ENCODE results near the gene DIAPH1.

DIAPH1 gene

DNA sequence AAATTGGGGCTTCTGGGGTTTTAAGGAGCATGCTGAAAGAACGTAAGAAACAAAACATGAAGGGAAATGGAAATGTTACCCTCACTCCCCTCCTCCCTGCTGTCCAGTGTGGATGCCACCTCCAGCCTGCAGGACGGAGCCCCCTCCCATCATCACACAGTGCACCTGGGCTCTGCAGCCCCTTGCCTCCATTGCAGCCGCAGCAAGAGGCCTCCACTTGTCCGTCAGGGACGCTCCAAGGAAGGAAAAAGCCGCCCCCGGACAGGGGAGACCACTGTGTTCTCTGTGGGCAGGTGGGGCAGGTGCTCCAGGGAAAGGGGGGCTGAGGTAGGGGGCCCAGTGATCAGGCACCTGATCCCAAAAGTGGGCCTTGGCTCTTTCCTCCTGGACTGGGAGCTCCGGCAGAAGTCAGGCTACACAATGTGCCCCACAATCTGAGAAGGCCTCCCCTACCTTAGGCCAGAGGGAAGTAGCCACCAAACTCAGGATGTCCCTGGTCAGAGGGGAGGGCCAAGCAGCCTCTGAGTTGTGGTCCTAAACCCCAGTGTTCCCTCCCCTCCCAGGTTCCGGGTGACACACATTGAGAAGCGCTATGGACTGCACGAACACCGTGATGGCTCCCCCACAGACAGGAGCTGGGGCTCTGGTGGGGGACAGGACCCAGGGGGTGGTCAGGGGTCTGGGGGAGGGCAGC lies 20.7 kb upstream of the DIAPH1 start:
- DNase-seq (ENCODE audit: low read depth in 2 of 2): no peak

DNA sequence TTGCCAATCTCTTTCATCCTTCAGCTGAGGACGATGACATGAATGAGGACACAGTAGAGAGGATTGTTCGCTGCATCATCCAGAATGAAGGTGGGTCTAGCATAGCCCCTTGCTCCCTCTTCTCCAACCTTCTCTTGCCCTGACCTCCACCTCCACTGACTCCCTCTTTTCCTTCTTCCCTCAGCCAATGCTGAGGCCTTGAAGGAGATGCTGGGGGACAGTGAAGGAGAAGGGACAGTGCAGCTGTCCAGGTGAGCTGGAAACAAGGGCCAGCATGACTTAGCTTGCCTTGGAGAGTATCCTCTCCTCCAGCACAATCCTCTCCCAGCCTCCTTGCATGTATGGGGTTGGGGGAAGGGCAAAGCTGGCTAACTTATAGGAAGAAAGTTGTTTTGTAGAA lies 20.0 kb upstream of the DIAPH1 start:
- DNase-seq (ENCODE audit: low read depth in 2 of 2): no peak

DNA sequence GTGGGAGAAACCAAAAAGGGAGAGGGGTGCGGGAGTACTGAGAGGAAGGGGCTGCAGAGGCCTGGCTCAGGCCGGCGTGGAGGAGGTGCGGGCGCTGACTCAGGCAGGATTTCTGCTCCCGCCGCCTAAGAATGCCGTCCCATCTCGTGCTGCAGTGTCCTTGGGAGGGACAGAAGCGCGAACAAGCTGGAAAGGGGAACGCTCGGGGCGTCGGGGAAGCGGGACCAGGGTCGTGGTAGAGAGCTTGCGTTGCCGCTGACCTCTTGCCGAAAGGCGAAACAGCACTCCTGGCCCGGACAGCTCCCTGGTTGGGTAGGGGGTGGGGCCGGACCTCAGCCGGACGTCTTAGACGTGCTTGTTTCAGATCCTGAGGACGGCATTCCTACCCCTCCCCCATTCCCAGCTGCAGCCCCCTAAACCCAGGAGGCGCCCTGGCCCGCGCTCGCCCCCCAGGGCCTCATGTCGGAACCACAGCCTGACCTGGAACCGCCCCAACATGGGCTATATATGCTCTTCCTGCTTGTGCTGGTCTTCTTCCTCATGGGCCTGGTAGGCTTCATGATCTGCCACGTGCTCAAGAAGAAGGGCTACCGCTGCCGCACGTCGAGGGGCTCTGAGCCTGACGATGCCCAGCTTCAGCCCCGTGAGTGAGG lies 19.1 kb upstream of the DIAPH1 start:
- DNase-seq (ENCODE audit: low read depth in 2 of 2): peak in 1 of 2 donors; percentile 43

DNA sequence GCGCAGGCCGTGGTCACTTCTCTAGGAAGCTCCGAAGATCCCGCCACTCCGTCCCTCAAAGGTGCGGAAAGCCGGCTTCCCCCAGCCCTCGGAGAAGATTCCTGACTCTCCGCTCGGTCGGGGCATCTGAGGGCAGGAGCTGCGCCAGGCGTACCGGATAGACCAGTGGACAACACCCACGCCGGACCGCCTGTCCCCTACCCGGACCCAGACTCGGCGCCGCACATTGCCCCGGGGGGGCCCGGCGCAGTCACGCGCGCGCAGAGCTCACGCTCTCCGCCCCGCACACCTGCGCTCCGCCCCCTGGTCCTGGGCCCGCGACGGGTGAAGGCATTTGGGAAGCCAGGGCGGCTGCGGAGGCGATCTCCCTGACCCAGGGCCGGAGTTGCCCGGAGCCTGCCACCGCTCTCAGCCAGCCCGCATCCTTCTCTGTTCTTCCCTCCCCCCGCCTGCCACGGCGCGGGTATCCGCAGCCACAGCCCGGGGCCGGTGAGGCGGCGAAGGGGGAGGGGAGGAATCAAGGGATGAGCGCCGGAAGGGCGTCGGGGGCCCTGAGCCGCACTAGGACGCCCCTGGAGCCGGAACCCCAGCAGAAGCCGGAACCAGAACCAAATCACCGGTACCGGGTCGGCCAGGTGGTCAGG lies 18.4 kb upstream of the DIAPH1 start:
- DNase-seq (ENCODE audit: low read depth in 2 of 2): peak in 1 of 2 donors; percentile 38

DNA sequence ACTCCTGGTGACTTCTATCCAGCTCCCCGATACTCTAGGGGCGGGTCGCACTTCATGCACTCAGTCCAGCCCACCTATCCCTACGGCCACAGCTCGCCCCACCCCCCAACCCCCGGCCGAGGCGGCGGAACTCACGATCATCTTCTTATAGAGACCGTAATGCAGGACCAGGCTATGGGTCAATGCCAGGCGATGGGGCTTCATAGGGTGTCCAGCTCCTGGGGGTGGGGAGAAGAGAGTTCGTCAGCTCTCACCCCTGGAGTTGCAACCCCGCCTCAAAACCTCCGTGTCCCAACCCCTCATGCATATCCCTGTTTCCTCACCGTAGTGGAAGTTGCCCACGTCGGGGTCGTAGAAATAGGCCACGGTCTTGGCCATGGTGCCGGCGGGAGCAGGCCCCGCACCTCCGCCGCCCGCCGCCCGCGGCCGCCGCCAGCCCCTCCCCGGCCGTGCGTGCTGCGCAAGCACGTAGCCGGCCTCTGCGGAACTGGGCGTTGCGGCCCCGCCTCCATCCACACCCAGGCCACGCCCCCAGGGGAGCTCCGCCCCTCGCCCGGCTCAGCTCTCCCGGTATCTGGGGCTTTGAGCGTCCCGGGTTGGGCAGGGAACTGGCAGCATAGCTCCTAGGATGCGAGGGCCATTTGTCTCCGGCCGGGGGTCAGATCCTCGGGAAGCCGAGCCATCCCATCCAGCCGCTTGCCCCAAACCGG lies 17.8 kb upstream of the DIAPH1 start, which contains the start of the genes HDAC3 and RELL2:
TSS of gene HDAC3 (minus strand) at position 437 of the 710 bp plus-strand sequence. CDS start at position 378, 59 bp downstream.
TSS of gene RELL2 (plus strand) at position 585 of the 710 bp plus-strand sequence. CDS start 1,229 bp downstream, outside the sequence.
- DNase-seq (ENCODE audit: low read depth in 2 of 2): peak; percentile 92 to 95

DNA sequence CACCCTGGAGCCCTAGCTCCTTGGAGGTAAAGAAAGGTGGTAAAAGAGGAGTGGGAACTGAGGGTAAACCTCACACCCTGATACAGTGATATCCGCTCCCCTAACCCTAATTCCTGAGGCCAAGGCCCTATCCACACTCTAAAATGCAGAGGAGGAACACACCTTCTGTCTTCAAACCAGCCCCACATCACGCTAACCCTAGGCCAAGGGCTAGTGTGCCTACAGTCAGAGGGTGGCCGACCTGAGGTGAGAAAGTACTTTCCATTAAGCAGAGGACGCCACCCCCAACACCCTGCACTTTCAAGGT lies 17.3 kb upstream of the DIAPH1 start:
- no peak for DNase-seq (ENCODE audit: low read depth in 2 of 2)

DNA sequence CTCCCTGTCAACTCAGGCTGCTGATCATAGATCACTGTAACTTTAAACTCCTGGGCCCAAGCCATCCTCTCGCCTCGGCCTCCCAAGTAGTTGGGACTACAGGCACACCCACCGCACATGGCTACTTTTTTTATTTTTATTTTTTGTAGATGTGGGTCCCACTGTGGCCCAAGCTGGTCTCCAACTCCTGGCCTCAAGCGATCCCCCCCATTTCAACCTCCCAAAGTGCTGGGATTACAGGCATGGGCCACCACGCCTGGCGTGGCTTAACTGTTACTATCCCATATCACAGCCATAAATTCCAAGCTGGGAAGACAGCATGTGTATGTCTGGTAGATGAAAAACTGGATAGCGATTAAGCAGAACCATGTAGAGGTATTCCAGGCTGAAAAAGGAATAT lies 16.8 kb upstream of the DIAPH1 start:
- DNase-seq (ENCODE audit: low read depth in 2 of 2): no peak

DNA sequence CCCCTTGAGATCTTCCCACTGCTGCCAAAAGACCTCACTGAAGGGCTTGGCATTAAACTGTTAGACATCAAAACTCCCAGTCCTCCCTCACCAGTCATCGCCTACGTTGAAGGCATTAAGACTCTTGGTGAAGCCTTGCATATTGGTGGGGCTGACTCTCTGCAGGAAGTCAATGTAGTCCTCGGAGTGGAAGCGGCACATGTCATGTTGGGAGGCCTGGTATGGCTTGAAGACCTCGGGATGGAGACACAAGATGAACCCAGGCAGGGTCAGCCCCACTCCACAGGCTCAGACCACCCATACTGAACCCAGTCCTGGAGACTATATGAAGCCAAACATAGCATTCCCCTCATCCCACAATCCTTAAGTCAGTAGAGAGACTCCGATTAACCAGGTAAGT lies 15.9 kb upstream of the DIAPH1 start:
- DNase-seq (ENCODE audit: low read depth in 2 of 2): no peak

DNA sequence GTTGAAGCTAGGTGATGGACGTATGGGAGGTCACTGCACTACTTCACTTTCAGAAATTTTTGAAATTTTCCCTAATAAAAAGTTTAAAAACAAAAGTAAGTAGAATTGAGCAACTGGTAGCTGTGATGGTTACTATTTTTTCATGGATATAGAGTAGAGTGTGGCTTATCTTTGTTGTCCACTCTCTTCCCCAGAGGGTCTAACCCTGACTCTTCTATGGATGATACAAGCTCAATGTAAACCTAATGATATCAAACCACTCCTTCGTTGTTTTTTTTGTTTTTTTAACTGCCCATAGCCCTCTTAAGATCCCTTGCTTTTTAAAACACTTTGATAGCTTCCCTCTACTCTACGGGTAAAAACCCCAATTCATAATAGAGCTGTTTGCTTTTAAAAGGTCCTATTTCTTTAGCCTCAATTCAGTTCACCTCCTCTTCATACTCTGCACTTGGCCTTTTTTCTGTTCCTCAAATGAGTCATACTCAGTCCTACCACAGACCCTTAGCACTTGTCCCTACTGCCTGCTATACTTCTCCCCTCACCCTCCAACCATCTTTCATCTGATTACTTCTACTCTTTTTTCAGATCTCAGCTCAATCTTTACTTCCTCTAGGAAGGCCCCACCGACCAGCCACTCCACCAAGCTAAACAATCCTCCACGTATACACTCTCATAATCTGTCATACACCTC lies 15.2 kb upstream of the DIAPH1 start:
- DNase-seq (ENCODE audit: low read depth in 2 of 2): no peak

DNA sequence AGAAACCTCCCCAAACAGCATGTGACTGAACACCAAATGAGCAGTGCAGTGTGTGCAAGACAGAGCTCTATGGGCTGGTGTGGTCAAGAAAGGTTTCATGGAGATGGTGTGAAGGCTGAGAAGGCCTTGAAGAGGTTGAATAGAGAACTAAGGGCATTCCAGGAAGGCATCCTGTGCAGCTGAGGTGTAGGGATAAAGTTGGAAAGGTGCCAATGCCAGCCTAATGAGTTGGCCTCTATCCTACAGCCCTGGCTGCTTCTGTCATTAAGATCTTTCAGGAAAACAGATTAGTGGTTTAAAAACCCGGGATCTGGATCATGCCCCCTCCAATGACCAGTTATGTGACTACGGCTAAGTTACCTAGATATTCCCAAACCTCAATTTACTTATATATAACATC lies 13.8 kb upstream of the DIAPH1 start:
- DNase-seq (ENCODE audit: low read depth in 2 of 2): no peak

DNA sequence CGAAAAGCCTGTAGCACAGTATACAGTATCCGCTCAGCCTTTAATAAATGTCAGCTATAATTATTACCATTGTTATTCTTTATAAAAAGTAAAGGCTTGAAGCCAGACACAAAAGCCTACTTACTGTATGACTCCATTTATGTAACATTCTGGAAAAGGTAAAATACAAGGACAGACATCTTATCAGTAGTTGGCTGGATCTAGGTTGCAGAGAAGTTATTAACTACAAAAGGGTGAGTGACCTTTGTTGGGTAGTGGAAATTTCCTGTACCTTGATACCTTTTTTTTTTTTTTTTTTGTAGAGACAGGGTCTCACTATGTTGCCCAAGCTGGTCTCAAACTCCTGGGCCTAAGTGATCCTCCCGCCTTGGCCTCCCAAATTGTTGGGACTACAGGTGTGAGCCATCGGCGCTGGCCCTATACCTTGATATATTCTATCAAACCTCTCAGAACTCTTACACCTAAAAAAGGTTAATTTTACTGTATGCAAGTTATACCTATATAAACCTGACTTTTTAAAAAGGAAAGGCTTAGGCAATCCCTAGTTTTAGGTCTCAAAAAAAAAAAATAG lies 11.9 kb upstream of the DIAPH1 start:
- no peak for DNase-seq (ENCODE audit: low read depth in 2 of 2)

DNA sequence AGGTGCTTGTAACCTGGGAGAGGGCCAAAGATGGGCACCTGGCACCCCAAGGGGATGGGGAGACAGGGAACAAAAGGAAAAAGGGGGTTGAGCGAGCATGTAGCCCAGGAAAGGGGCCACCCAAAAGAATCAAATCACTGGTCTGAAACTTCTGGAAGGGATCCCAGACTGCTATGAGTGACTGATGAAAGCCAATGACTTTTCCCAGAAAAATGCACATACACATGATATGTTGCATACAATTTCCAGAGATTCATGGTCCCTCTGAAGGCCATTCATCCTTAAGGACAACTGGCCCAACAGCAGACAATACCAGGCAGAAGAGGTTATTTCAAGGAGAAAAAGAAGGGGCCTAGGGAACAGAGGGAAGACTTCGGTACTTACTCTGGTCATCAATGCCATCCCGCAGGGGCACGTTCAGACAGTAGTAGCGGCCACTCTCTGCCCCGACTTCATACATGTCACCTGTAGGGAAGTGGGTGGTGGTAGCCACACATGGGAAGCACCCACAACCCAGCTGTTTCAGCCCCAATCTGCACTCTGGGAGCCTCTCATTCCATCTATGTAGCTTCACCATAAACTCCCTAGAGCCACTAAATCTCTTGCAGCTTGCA lies 9.5 kb upstream of the DIAPH1 start:
- DNase-seq (ENCODE audit: low read depth in 2 of 2): no peak

DNA sequence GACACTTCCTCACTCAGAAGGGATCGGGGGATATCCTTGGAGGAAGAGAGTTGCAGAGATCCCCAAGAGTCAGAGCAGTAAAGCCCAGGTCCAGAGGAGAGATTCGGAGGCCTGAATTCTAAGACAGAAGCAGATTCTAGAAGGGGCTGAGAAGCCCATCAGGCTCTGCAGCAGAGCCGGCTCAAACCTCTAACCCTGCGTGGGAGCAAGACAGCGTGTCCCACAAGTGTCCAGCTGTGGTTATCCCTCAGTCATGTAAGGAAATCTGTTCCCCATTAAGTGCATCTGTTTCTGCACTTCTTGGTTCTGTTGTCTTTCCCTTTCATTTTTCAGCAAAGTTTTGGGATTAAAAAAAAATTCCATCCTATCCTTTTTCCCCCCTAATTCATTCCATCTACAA lies 4.8 kb upstream of the DIAPH1 start:
- no peak for DNase-seq (ENCODE audit: low read depth in 2 of 2)

DNA sequence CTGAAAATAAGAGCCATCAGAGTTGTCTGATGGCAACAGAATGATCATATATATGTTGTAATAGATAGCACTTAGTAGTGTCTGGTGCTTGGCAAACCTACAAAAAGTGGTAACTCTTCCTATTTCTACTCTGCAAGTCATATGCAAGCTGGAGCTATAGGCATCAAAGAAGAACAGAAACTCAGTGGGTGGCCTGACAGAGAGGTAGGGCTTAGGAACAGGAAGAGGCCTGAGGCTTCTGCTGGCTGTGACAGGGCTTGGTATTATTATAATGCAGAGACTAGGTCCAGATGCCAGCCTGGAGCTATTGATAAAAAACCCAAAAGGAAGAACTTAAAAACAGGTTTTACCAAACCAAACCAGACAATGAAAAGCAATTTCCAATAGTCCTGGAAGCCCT lies 4.4 kb upstream of the DIAPH1 start:
- no peak for DNase-seq (ENCODE audit: low read depth in 2 of 2)

DNA sequence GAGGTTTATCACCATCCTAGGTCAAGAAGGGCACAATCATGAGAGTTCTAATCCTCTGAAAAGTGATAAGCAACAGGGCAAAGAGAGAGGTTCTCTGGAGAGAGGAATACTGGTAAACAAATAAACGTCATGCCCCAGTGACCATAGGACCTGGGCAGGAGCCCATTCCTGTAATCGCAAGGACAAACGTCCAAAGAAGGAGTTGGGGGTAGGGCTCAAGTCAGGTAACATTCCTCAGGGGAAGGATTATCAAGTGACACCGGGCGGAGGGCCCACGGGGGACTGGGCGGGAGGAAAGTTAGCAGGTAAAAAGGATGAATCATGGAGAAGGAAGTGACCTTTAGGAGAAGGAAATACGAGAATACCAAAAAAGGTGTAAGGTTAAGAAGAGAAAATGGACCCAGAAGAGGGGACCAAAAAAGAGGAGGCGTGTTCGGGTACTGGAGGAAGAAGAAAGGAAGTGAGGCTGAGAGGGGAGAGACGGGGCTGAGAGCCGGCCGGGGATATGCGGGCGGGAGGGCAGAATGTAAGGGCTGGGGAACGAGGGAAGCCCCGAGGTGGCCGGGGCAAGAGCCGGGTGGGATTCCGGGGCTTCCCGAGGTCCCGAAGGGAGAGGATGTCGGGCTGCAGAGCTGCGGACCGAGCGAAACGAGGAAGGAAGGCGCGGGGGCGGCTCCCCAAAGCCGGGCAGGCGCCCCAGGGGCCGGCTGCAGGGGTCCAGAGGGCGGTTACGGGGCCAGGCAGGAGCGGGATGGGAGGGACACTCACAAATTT lies 583 bp downstream of the DIAPH1 start:
- DNase-seq (ENCODE audit: low read depth in 2 of 2): peak; percentile 42 to 49

DNA sequence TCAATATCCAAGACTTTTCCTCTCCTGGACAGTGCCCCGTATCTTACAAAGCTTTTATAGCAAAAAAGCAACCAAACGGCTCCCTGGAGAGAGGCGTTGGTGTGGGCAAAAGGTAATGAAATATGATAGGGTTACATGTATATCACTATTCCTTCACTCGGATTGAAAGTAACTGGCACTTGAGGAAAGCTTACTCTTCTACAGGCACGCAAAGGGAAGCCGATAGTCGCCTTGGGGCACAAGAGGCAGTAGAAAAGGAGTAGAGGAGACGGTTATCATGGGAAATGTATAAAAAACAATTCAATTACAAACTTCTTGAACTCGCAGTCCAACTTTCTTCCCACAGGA lies 1.1 kb downstream of the DIAPH1 start:
- DNase-seq (ENCODE audit: low read depth in 2 of 2): no peak

DNA sequence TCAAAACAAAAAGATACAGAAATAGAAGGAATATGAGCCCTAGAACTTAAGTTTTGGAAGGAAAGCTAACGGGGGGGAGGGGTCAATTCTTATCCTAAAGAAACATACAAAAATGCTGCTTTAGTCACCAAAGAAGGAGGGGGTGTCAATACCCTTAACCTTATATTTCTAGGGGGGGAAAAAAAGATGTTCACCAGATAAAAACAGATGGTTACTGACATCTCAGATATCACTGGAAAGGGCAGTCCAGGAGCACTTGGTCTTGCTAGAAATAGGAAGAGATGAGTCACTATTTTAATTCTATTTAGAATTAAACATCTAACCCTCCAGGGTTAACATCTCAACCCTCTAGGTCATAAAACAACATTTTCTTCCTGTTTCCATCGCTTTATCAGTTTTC lies 1.7 kb downstream of the DIAPH1 start:
- DNase-seq (ENCODE audit: low read depth in 2 of 2): no peak

DNA sequence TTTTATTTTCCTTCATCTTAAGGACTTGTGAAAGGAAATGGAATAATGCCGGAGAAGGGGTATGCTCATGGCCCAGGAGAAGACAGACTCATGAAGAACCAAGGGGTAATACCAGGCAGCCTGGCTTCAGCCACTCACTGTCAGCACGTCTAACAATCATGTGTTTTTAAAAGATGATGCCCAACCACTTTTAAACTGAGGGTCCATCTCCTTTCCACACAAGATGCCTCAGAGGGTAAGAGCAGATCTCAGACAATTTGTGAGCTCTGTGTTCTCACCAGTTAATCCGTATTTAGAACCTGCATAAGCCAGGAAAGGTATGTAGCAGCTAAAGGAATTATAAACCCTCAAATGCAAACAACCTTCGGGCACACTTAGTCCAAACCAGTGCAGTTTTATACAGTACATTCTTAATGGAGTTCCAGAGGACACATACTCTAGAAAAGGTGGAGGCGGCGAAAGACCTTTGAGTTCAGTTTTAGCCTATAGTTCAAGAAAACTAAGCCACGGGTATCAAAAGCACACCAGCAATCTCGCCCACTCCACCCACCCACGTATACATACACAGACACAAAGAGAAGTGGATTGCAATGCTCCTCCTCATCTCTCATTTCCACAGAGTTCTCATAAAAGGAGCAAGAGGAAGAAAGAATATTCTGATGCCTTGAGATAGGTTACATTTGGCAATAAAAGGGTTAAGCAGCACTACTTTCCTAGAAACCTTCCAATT lies 2.6 kb downstream of the DIAPH1 start:
- no peak for DNase-seq (ENCODE audit: low read depth in 2 of 2)

DNA sequence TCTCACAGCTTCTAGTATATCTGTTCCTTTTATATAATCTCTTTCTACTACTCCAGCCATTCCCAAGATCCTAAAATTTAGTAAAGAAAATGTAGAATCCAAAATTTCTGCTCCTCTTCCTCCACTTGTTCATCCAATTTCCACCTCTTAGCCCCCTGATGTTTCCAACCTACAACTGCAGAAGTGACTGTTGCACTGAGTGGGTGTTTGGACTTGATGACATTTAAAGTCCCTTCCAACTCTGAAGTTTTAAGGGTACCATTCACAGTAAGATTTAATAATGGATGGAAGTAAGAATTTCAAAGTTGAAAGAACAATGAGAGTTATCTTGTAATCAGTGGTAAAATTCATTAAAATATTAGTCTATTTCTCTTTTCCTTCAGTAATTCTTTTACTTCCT lies 5.5 kb downstream of the DIAPH1 start:
- DNase-seq (ENCODE audit: low read depth in 2 of 2): no peak

DNA sequence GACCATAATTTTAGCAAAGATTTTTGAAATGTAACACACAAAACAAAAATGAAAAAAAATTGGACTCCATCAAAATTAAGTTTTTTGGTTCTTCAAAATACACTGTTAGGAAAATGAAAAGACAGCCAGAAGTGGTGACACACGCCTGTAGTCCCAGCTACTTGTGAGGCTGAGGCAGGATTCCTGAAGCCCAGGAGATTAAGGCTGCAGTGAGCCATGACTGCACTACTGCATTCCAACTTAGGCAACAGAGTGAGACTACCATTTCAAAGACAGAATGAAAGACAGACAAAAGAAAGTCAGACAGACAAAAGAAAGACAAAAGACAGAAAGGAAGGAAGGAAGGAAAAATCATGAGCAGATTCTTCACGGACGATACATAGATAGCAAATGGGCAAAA lies 7.5 kb downstream of the DIAPH1 start:
- no peak for DNase-seq (ENCODE audit: low read depth in 2 of 2)
